HG03354 (cell line): ENCODE data around the gene OR2V2.
"Not testable (repeated sequence)": the region's sequence is repeated elsewhere in the genome, so short reads cannot be mapped to it uniquely, and the experiment has no call there.

Source experiments
- ATAC-seq: cut with Tn5 transposase; IDR thresholded peaks from one replicate; pipeline ENCODE4 v1.9.1; 2021; ENCODE audit warnings: mild to moderate bottlenecking; ENCODE audit not compliant: unreplicated experiment, poor library complexity, severe bottlenecking

The OR2V2 gene

DNA sequence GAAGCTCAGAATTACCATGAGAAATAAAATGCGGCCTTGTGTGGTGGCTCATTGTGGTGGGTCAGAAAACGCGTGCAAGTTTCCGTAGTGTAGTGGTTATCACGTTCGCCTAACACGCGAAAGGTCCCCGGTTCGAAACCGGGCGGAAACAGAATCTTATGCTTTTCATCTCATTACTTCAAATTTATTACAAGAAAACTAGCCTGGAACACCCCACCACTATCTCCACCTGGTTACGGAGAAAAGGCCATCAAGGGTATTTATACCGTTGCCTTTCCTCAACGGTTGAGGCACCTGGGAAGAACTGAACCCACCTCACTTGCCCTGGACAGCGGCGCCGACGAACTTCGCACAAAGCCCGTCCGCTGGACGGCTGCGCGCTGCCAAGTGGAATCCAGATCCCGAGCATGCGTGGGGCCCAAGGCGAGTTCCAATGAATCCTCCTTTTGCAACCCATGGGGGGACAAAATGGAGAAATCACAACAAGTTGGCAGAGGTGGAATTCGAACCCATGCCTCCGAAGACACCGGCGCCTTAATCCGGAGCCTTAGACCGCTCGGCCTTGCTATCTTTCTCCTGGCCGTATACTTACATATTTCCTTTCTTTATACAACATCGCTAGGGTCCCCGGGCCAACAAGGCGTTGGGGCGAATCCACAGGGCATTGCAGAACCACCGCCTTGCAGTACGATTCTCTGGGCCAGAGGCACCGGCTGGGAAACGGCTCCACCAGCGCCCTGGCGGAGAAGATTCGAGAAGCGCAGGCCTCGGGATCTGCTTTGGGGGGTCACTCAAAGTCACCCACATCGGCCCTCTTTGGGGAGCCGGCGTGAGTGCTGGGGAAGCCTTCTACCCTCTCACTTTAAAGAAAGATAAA lies 16.9 kb downstream of the OR2V2 start:
- no peak for ATAC-seq

DNA sequence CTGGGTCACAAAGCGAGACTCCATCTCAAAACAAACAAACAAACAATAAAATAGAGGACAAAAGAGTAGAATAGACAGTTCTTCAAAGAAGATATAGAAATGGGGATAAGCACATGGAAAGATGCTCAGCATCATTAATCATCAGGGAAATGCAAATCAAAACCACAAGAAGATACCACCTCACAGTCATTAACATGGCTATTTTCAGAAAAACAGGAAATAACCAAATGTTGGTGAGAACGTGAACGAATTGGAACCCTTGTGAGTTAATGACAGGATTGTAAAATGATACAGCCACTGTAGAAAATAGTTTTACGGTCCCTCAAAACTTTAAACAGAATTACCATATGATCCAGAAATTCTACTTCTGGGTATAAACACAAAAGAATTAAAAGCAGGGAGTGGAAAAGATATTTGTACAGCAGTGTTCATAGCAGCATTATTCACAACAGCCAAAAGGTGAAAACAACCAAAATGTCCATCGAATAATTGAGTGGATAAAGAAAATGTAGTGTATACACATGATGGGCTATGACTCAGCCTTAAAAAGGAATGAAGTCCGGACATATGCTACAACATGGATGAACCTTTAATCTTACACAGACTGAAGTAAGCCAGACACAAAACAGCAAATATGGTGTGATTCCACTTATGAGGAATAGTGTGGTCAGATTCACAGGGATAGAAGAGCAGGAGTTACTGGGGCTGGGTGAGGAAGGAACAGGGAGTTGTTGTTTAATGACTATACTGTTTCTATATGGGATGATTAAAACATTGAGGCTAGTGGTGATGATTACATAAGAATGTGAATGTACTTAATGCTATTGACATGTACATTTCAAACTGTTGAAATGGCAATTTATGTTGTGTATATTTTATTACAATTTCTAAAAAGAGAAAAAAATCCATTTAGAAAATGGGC lies 19.7 kb downstream of the OR2V2 start:
- ATAC-seq = no peak

DNA sequence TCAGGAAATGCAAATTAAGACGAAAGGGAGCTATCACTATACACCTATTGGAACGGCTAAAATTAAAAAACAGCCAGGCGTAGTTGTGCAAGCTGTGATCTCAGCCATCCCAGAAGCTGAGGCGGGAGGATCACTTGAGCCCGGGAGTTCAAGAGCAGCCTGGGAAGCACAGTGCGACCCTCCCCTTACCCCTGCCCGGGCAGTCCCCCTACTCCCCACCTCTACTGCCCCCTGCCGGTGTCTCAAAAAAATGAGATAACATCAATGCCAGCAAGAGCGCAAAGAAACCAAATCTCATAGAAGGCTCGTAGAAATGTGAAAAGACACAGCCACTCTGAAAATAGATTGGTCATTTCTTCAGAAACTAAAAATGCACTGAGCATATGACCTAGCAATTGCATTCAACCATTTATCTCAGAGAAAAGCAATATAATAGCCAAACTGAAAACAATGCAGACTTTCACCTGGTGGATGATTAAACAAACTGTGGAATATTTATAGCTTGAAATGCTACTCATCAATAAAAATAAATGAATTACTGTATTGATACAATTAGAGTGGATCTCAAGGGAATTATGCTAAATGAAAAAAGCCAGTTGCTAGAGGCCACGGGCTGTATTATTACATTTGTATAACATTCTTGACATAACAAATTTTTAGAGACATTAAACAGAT lies 20.6 kb downstream of the OR2V2 start:
- ATAC-seq = no peak

DNA sequence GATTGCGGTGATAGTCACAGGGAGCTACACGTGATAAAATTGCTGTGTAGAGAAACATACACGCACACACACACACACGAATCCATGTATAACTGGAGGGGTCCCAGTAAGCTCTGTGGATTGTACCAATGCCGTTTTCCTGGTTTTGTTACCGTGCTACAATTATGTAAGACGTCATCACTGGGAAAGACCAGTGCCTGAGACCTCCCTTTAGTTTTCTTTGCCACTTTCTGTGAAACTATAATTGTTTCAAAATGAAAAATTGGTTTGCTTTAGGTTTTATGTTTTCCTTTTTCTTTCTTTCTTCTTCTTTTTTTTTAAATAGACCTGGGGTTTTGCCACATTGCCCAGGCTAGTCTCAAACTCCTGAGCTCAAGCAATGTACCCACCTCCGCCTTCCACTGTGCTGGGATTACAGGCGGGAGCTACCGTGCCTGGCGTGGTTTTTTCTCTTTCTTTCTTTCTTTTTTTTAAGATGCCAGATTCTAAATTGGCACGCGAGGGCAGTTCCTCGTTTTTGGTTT lies 21.3 kb downstream of the OR2V2 start:
- ATAC-seq = no peak

DNA sequence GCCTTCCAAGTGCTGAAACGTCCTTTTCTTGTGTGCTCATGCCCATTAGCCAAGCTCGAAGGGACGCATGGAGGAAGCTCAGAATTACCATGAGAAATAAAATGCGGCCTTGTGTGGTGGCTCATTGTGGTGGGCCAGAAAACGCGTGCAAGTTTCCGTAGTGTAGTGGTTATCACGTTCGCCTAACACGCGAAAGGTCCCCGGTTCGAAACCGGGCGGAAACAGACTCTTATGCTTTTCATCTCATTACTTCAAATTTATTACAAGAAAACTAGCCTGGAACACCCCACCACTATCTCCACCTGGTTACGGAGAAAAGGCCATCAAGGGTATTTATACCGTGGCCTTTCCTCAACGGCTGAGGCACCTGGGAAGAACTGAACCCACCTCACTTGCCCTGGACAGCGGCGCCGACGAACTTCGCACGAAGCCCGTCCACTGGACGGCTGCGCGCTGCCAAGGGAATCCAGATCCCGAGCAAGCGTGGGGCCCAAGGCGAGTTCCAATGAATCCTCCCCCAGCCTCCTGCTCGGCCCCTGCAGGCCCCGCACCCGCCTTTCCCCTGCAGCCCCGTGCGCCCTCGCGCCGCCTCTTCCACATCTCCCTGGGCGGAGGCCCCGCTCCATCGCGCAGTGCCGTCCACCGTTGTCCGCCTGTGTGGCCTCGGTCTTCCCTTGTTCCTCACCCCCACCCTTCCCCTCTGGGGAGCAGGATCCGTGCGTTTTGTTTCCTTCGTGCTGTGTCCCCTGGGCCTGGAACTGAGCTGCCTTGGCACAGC lies 22.3 kb downstream of the OR2V2 start:
- peak; percentile 48 for ATAC-seq

DNA sequence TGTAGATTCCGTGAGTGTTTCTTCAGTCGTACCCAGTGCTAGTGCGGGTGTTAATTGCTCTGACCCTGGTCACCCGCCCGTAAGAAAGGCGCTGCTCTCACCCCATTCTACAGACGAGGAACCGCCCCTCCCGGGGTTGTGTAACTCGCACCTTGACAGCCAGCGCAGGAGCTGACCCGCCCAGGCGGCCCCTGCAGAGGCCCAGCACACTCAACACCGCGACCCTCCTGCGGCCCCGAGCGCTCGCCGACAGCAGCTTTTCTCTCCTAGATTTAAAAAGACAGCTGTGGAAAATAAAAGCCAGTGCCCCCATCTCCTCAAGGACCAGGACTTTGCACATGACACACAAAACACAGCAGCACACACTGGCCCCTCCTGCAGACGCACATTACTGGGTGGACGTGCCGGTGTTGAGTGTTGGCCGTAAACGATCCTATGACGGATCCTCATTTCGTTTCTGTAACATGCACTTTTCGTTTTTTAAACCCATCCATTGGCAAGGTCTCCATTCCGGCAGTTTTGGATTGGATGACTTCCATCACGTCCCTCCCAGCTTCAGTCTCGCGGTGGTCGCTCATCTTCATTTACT lies 22.9 kb downstream of the OR2V2 start:
- peak; percentile 6 for ATAC-seq

DNA sequence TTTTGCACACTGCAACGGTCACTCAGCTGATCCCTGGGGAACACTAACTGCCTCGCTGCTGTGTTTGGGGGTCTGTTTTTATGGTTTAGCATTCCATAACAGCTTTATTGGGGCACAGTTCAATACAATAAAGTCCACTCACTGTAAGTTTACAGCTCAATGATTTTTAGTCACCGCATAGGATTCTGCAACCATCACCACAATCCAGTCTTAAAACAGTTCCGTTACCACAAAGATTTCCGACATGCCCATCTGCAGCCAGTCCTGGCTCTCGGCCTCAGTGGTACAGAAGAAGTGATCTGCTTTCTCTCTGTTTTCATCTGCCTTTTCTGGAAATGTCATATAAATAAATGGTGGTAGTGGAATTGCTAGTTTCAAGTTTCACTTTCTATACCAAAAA lies 23.6 kb downstream of the OR2V2 start:
- ATAC-seq = no peak

DNA sequence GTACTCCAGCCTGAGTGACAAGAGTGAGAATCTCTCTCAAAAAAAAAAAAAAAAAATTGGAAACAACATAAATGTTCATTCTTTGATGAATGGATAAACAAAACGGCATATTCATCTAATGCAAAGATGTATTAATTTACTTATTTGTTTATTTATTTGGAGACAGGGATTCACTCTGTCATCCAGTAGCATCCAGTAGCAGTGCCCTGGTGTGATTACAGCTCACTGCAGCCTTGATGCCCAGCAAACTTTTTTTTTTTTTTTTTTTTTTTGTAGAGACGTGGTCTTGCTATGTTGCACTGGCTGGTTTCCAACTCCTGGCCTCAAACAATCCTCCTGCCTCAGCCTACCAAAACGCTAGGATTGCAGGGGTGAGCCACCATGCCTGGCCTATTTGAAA lies 24.4 kb downstream of the OR2V2 start:
- no peak for ATAC-seq

DNA sequence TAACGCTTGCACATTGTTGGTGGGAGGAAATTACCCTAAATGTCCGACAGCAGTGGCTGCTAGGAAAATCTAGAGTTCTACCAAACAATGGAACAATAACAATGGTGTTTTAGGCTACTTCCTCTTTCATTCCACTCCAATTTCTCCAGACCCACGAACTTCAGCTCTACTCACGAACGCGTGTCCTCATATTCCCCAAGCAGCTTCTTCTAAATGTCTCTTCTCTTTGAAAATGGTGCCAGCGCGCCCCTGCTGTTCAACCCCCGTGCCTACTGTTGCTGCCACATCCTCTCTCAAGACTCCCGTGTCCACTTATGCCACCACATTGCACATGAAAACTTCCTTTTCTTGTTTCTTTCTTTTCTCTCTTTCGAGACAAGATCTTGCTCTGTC lies 25.6 kb downstream of the OR2V2 start:
- peak; percentile 30 for ATAC-seq

DNA sequence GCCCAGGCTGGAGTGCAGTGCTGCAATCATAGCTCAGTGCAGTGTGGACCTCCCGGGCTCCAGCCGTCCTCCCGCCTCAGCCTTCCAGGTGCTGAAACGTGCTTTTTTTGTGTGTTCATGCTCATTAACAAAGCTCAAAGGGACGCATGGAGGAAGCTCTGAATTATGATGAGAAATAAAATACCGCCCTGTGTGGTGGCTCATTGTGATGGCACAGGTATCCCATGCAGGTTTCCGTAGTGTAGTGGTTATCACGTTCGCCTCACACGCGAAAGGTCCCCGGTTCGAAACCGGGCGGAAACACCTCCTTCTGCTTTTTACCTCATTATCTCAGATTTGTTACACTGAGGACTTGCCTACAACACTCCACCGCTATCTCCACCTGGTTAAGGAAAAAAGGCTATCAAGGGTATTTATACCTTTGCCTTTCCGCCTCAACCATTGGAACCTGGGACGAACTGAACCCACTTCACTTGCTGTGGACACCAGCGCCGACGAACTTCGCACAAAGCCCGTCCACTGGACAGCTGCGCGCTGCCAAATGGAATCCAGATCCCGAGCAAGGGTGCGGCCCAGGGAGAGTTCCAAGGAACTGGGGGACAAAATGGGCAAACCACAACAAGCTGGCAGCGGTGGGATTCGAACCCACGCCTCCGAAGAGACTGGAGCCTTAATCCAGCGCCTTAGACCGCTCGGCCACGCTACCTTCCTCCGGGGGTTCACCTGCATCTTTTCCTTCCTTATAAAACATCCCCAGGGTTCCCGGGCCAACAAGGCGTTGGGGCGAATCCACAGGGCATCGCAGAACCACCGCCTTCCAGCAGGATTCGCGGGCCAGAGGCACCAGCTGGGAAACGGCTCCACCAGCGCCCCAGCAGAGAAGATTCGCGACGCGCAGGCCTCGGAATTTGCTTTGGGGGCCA lies 26.3 kb downstream of the OR2V2 start:
- ATAC-seq = peak; percentile 53

DNA sequence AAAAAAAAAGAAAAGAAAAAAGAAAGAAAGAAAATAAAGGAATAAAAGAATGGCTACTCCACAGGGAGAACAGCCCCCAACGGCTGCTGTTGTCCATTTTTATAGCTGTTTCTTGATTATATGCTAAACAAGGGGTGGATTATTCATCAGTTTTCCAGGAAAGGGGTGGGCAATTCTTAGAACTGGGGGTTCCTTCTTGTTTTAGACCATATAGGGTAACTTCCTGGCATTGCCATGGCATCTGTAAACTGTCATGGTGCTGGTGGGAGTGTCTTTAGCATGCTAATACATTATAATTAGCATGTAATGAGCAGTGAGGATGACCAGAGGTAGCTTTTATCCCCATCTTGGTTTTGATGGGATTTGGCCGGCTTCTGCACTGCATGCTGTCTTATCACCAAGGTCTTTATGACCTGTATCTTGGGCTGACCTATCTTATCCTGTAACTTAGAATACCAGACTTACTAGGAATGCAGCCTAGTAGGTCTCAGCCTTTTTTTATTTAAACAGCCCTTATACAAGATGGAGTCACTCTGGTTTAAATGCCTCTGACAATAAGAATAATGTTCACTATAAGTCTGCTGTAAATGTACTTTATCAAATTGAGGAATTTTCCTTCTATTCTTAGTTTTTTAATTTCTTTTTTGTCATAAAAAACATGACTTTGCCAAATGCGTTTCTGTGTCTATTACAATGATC lies 29.0 kb downstream of the OR2V2 start:
- no peak for ATAC-seq

DNA sequence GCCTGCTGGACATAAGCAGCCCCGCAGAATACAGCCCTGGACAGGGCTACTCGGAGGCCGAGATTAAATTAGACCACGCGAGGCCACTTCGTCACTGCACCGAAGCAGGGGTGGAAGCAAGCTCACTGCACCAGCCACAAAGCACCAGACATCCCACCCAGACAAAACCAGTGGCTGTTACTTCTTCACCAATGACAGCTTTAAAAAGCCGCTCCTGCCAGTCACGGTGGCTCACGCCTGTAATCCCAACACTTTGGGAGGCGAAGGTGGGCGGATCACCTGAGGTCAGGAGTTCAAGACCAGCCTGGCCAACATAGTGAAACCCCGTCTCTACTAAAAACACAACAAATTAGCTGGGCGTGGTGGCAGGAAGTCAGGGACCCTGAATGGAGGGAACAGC lies 30.2 kb downstream of the OR2V2 start:
- not testable (repeated sequence) for ATAC-seq

DNA sequence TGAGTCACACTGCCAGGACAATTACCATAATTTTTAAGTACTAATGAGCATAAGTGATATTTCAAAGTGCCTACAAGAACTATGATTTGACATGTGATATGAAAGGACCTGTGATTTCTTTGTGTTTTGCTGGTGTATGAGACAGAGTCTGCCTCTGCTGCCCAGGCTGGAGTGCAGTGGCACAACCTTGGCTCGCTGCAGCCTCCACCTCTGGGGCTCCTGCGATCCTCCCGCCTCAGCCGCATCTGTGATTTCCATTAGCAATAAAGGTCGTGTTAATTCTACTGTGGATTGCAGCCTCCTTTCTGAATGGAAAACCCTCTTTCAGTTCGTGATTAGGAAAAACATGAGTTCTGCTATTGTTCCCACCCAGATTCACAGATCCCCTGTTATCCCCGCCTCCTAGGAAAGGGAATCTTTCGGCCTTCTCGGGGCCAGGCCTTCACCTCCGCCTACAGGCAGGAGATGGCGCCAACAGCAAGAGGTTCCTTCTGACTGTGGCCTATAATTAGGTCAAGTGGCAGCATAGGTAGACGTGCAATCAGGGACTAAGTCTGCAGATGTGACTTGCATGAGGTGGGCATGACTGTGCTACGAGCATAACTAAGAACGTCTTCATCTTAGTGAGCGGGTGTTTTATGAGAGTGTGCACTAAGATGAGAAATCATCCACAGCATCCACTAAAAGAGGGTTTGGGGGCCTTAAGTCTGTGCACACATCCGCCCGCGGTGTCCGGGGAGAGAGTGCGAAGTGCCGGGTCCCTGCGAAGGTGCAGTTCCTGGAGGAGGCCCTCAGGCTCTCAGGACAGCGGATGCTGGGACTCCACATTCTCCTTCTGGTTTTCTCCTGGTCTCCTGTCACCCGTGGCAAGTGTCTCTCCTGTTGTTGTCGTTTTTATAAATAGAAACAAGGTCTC lies 34.5 kb downstream of the OR2V2 start:
- peak; percentile 53 for ATAC-seq

DNA sequence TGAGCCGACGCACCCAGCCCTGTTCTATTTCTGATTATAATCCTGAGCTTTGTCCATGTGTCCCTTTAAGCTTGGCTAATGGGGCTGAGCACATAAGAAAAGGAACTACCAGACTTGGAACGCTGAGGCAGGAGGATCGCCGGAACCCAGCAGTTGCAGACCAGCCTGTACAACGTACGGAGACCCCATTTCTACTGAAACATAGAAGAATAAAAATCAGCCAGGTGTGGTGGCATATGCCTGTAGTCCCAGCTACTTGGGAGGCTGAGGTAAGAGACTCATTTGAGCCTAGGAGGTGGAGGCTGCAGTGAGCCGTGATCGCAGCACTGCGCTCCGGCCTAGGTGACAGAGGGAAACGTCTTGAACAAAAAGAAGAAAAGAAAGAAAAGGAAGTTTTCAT lies 35.3 kb downstream of the OR2V2 start:
- no peak for ATAC-seq

DNA sequence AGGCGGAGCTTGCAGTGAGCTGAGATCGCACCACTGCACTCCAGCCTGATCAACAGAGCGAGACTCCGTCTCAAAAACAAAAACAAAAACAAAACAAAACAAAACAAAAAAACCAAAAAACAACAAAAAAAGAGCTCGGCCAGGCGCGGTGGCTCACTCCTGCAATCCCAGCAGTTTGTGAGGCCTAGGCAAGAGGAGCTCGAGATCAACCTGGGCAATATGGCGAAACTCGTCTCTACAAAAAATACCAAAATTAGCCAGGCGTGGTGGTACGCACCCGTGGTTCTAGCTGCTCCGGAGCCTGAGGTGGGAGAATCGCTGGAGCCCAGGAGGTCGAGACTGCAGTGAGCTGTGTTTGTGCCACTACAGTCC lies 37.4 kb downstream of the OR2V2 start:
- ATAC-seq = no peak

DNA sequence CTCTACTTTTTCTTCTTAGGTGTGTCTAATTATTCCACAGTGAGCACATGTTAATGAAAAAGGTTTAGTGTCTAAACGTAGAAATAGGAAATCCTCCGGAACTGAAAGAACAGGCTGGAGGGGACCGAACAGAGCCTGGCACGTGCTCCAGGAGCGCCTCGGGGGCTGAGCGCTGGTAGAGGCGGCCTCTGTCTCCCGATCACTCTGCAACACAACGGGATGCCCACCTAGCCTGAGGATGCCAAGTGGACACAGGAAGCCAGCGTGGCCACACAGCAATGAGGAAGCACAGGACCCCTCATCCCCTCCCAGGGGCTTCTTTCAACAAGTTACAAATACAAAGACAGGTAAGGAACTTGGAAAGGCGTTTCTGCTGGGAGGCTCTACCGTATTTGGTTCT lies 38.2 kb downstream of the OR2V2 start:
- no peak for ATAC-seq
